Lower lobe of right lung (tissue), 2 donors: ENCODE results near the gene ZNF536. TPM values are rescaled to one million over a fixed set of nuclear protein-coding genes. Genes with fewer than 3 reads are reported as not detected.

Source experiments
- ATAC-seq, 2 donors: fragments of 200-7000 bp; cut with Tn5 transposase; one replicate each; pipeline ENCODE4 v1.9.1; 2020 to 2022; ENCODE audit warnings: mild to moderate bottlenecking in 2 of 2, moderate library complexity in 2 of 2
- DNase-seq: peaks from one replicate; pipeline ENCODE4 v3.0.0-alpha.2; 2020
- H3K27ac ChIP-seq: fragments of 200-600 bp; one replicate; pipeline ENCODE4 v1.8.0; 2022
- H3K27me3 ChIP-seq: fragments of 200-600 bp; one replicate; pipeline ENCODE4 v1.8.0; 2022; ENCODE audit warnings: low read depth
- H3K36me3 ChIP-seq: fragments of 200-600 bp; one replicate; pipeline ENCODE4 v1.8.0; 2022; ENCODE audit warnings: mild to moderate bottlenecking
- H3K4me1 ChIP-seq: fragments of 200-600 bp; one replicate; pipeline ENCODE4 v1.8.0; 2022
- H3K4me3 ChIP-seq: fragments of 200-600 bp; one replicate; pipeline ENCODE4 v1.8.0; 2022; ENCODE audit warnings: mild to moderate bottlenecking
- H3K9me3 ChIP-seq: fragments of 200-600 bp; one replicate; pipeline ENCODE4 v1.8.0; 2022
- intact Hi-C: fragments of 100-400 bp; cut with DNase I; formaldehyde crosslinking; loops from one replicate; pipeline ENCODE4 v1.11.0; 2022
- total RNA-seq: library from RNA; stranded (reverse); fragmentation: NEBNext Ultra II Directional; extraction: Animal tissue kit (Norgen Biotek cat#: 25700); gene quantifications from one replicate; pipeline ENCODE4 v1.2.1, GENCODE V29; 2021
- TF ChIP-seq, protein P1 (sequence below): fragments of 200-600 bp; IDR thresholded peaks from one replicate; pipeline ENCODE4 v1.8.0; 2022; ENCODE audit warnings: antibody characterized with exemption, mild to moderate bottlenecking
- donor health status: DM: no; HTN: yes; CAD: no; lungs with severe emphysema.

The ZNF536 gene
- total RNA-seq, 1 donor from 2014 or later, result 0.12 TPM

DNA sequence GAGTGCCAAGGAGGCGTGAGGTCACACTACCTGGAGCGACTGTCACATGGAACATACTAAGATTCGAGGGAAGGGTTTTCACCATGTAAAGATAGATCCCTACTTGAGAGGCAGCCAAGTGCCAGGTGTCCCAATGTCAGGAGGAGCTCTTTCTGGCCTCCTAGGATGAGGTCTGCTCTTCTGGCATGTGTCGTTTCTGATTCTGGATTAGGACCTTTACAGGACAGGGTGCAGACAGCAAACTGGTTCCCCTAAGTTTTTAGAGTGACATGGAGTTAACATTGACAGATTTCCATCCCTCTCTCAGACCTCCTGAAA lies 75.3 kb downstream of the ZNF536 start:
- no peak for ATAC-seq
- H3K36me3 ChIP-seq, result no peaks in the 10 kb centered on the region
- no peaks in the 10 kb centered on the region for H3K4me1 ChIP-seq
- no peaks in the 10 kb centered on the region for H3K9me3 ChIP-seq
- TF ChIP-seq, protein P1, sequence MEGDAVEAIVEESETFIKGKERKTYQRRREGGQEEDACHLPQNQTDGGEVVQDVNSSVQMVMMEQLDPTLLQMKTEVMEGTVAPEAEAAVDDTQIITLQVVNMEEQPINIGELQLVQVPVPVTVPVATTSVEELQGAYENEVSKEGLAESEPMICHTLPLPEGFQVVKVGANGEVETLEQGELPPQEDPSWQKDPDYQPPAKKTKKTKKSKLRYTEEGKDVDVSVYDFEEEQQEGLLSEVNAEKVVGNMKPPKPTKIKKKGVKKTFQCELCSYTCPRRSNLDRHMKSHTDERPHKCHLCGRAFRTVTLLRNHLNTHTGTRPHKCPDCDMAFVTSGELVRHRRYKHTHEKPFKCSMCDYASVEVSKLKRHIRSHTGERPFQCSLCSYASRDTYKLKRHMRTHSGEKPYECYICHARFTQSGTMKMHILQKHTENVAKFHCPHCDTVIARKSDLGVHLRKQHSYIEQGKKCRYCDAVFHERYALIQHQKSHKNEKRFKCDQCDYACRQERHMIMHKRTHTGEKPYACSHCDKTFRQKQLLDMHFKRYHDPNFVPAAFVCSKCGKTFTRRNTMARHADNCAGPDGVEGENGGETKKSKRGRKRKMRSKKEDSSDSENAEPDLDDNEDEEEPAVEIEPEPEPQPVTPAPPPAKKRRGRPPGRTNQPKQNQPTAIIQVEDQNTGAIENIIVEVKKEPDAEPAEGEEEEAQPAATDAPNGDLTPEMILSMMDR, result no peak
- H3K27ac ChIP-seq, result no peak overlapping the region
- no peak for DNase-seq
- H3K4me3 ChIP-seq, result no peak overlapping the region
- H3K27me3 ChIP-seq, result peaks cover 3% of the 10 kb centered on the region
- intact Hi-C loops, result no loop called here

DNA sequence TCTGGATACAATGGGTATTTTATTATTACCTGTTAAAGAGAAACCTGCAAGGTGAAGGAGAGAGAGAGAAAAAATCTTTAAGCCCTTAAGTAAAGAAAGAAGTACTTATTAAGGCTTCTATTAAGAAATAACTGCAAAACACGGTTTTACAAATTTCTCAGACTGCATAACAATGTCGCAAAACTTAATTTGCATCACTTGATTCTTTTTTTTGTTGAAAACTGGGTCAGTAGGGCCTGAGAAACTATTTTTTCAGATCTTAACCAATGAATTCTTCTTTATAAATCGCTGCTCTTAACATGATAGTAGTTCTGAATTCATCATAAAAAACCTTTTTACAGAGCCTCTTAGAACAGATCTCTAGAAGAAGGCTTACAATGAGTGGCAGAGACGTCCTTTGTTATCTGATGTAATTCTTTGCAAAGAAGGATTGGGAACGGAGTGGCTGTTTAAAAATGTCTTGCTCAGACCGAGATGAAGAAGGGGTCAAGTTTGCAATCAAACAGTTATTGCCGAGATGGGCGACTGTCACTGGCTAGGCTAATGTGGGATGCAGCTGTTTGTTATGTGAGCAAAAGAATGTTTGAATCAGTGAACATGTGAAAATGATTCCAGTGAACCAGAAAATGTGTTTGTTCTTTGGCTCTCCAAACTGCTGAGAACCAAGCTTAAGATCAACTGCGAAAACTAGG lies 76.3 kb downstream of the ZNF536 start:
- intact Hi-C loops, result no loop called here
- DNase-seq (no peak), ATAC-seq (no peak)
- Histone ChIP-seq H3K4me3 (no peak overlapping the region), H3K27me3 (peaks cover 3% of the 10 kb centered on the region), H3K9me3 (no peaks in the 10 kb centered on the region), H3K27ac (no peak overlapping the region), H3K36me3 (no peaks in the 10 kb centered on the region), H3K4me1 (no peaks in the 10 kb centered on the region)
- TF ChIP-seq, protein P1, result no peak

GRCh38 chr19:30449078-30449590 lies 77.0 kb downstream of the ZNF536 start:
- intact Hi-C loops, result no loop called here
- no peak for DNase-seq
- H3K36me3 ChIP-seq, result no peaks in the 10 kb centered on the region
- peaks cover 3% of the 10 kb centered on the region for H3K27me3 ChIP-seq
- H3K4me3 ChIP-seq, result no peak overlapping the region
- TF ChIP-seq, protein P1, result no peak
- no peak overlapping the region for H3K27ac ChIP-seq
- H3K9me3 ChIP-seq, result no peaks in the 10 kb centered on the region
- H3K4me1 ChIP-seq, result no peaks in the 10 kb centered on the region
- ATAC-seq, result no peak

DNA sequence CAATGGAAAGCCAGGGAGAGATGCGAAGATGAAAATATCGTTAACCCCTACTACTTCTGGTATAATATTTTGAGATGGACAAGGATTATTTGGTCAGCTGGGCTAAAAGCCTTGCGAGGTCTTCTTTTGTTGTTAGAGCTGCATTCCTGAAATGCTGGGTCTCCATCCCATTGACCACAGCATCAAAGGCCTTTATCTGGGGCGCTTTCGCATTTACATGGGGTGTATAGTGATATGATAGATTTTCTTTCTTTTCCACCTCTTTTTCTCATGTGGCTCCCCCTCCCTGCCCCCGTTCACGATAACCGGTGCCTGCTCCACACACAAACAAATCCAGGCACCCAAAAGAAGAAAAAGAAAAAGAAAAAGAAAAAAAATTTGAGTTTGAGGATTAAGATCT lies 77.5 kb downstream of the ZNF536 start:
- no peak for ATAC-seq
- no peaks in the 10 kb centered on the region for H3K36me3 ChIP-seq
- H3K27ac ChIP-seq, result no peak overlapping the region
- H3K4me1 ChIP-seq, result no peaks in the 10 kb centered on the region
- TF ChIP-seq, protein P1, result no peak
- H3K4me3 ChIP-seq, result no peak overlapping the region
- peaks cover 3% of the 10 kb centered on the region for H3K27me3 ChIP-seq
- H3K9me3 ChIP-seq, result no peaks in the 10 kb centered on the region
- intact Hi-C loops, result no loop called here
- DNase-seq, result no peak

DNA sequence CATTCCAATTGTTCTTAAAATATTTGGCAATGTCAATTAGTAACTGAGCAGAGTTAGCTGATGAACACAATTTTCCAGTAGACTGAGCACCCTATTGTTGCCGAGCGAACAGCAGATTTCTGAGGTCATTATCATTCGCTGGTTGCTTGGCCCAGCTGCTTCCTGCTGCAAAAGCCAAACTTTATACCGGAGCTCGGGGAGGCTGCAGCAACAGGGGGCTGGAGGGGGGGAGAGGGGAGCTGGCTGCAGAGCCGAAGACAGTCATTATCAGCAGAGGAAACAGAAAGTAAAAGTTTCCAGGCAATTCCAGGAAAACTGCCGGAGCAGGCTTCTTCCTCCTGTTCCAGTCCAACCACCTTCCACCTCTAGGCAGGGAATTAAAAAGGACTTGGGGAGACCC lies 77.9 kb downstream of the ZNF536 start:
- ATAC-seq, result peak in 1 of 2 donors; percentile 43
- peaks cover 3% of the 10 kb centered on the region for H3K27me3 ChIP-seq
- DNase-seq, result no peak
- no peaks in the 10 kb centered on the region for H3K4me1 ChIP-seq
- no peak overlapping the region for H3K27ac ChIP-seq
- TF ChIP-seq, protein P1, result no peak
- H3K9me3 ChIP-seq, result no peaks in the 10 kb centered on the region
- no peaks in the 10 kb centered on the region for H3K36me3 ChIP-seq
- peak overlapping the region; percentile 41 for H3K4me3 ChIP-seq
- intact Hi-C loops, result no loop called here
